Measurements from ENCODE around the gene COPA. TPM values are rescaled to one million over a fixed set of nuclear protein-coding genes. Genes with fewer than 3 reads are reported as not detected.

Gene COPA
- total RNA-seq, 1 donor from 2014 or later: 281 TPM

DNA sequence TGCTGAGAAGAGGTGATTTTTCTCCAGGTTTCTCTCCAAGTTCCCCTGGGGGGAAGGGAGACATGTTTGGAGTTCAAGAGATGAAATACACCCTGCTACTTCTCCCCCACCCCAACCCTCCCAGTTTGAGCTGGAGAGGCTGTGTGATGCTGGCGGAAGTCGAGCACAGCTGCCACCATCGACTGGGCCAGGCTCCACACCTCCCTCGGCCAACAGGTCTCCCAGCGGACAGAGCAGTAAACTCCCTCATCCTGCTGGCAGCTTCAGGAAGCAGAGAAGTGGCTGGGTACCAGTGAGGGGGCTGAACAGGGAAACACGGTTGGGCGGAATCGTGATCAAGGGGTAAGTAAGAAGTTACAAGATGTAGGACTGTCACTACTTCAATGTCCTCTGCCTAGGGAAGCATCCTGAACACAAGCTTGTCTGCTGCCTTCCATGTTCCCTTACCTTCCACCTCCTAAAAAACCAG, 17.2 kb upstream of the COPA start:
- Mint-ChIP-seq H3K27ac (ENCODE audit: unreplicated experiment) (no peak overlapping the region), H3K4me1 (ENCODE audit: low read depth, unreplicated experiment) (peaks cover 18% of the 10 kb centered on the region), H3K4me3 (ENCODE audit: unreplicated experiment) (no peak overlapping the region), H3K36me3 (ENCODE audit: low read depth, unreplicated experiment) (peaks cover 35% of the 10 kb centered on the region), H3K9me3 (ENCODE audit: unreplicated experiment) (no peaks in the 10 kb centered on the region), H3K27me3 (ENCODE audit: low read depth, unreplicated experiment) (peaks cover 2% of the 10 kb centered on the region)
- Histone ChIP-seq H3K4me1 (ENCODE audit: insufficient read depth, low read length) (no peaks in the 10 kb centered on the region), H4K20me1 (ENCODE audit: insufficient read depth, low read length) (peaks cover 11% of the 10 kb centered on the region), H3K4me3 (ENCODE audit: insufficient read depth, low read depth, low read length) (no peak overlapping the region), H3K9ac (ENCODE audit: low read length) (no peak overlapping the region), H3K4me2 (ENCODE audit: low read length) (no peak overlapping the region), H3K36me3 (ENCODE audit: insufficient read depth, low read length) (peaks cover 13% of the 10 kb centered on the region), H3K79me2 (ENCODE audit: insufficient read depth, low read length) (no peaks in the 10 kb centered on the region), H3K27ac (ENCODE audit: low read depth, low read length) (no peak overlapping the region), H3K27me3 (ENCODE audit: insufficient read depth, low read length) (no peaks in the 10 kb centered on the region), H2AFZ (ENCODE audit: low read depth, low read length) (no peak overlapping the region), H3K9me3 (ENCODE audit: insufficient read depth, low read depth, low read length) (no peaks in the 10 kb centered on the region)
- DNase-seq (ENCODE audit: low read depth) (no peak), FAIRE-seq (no peak)
- no peak for TF ChIP-seq EZH2 (IDR thresholded peaks at IDR 0.05; ENCODE audit: insufficient read depth, low read length)
- TF ChIP-seq, protein P1, sequence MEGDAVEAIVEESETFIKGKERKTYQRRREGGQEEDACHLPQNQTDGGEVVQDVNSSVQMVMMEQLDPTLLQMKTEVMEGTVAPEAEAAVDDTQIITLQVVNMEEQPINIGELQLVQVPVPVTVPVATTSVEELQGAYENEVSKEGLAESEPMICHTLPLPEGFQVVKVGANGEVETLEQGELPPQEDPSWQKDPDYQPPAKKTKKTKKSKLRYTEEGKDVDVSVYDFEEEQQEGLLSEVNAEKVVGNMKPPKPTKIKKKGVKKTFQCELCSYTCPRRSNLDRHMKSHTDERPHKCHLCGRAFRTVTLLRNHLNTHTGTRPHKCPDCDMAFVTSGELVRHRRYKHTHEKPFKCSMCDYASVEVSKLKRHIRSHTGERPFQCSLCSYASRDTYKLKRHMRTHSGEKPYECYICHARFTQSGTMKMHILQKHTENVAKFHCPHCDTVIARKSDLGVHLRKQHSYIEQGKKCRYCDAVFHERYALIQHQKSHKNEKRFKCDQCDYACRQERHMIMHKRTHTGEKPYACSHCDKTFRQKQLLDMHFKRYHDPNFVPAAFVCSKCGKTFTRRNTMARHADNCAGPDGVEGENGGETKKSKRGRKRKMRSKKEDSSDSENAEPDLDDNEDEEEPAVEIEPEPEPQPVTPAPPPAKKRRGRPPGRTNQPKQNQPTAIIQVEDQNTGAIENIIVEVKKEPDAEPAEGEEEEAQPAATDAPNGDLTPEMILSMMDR (IDR thresholded peaks at IDR 0.05; ENCODE audit: insufficient read depth, low read depth, low read length): no peak

DNA sequence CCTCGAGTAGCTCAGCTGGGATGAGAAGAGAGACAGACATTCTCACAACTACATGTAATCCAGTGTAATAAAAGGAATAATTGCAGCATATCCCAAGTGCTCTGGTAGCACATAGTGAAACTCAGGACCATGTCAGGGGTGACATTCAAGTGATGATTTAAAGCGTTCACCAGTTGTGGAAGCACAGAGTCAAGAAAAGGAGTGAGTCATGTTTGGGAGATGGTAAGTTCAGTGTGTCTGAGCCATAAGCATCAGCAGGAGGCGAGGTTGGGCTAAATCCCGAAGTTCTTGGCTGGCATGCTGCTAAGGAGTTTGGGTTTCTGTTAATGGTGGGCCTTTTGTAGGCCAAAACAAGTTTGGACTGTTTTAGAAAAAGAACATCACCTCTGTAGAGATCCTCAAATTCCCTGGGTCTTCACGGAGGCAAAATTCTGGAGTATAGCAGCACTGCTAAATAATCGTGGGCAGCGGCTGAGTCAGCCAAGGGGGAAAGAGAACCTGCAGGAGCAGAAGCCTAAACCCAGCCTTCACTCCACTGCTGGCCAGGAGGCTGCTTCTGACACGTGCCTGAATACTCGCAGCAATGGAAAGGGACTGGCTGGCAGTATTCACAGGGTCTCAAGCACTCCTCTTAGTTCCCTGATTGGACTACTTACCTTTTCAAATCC, 16.6 kb upstream of the COPA start:
- peaks cover 11% of the 10 kb centered on the region for H4K20me1 ChIP-seq (ENCODE audit: insufficient read depth, low read length)
- no peak for FAIRE-seq
- H3K27ac ChIP-seq (ENCODE audit: low read depth, low read length): no peak overlapping the region
- no peaks in the 10 kb centered on the region for H3K9me3 ChIP-seq (ENCODE audit: insufficient read depth, low read depth, low read length)
- H3K36me3 ChIP-seq (ENCODE audit: insufficient read depth, low read length): peaks cover 17% of the 10 kb centered on the region
- H3K27me3 Mint-ChIP-seq (ENCODE audit: low read depth, unreplicated experiment): peaks cover 2% of the 10 kb centered on the region
- TF ChIP-seq, protein P1 (IDR thresholded peaks at IDR 0.05; ENCODE audit: insufficient read depth, low read depth, low read length): no peak
- TF ChIP-seq EZH2 (IDR thresholded peaks at IDR 0.05; ENCODE audit: insufficient read depth, low read length): no peak
- H3K27me3 ChIP-seq (ENCODE audit: insufficient read depth, low read length): no peaks in the 10 kb centered on the region
- H3K4me3 ChIP-seq (ENCODE audit: insufficient read depth, low read depth, low read length): no peak overlapping the region
- H3K79me2 ChIP-seq (ENCODE audit: insufficient read depth, low read length): no peaks in the 10 kb centered on the region
- H3K36me3 Mint-ChIP-seq (ENCODE audit: low read depth, unreplicated experiment): peaks cover 39% of the 10 kb centered on the region
- no peaks in the 10 kb centered on the region for H3K9me3 Mint-ChIP-seq (ENCODE audit: unreplicated experiment)
- H3K27ac Mint-ChIP-seq (ENCODE audit: unreplicated experiment): no peak overlapping the region
- H3K4me2 ChIP-seq (ENCODE audit: low read length): no peak overlapping the region
- H3K4me1 Mint-ChIP-seq (ENCODE audit: low read depth, unreplicated experiment): peaks cover 18% of the 10 kb centered on the region
- no peak overlapping the region for H3K4me3 Mint-ChIP-seq (ENCODE audit: unreplicated experiment)
- H3K9ac ChIP-seq (ENCODE audit: low read length): no peak overlapping the region
- DNase-seq (ENCODE audit: low read depth): peak; percentile 10
- no peaks in the 10 kb centered on the region for H3K4me1 ChIP-seq (ENCODE audit: insufficient read depth, low read length)
- H2AFZ ChIP-seq (ENCODE audit: low read depth, low read length): no peak overlapping the region

DNA sequence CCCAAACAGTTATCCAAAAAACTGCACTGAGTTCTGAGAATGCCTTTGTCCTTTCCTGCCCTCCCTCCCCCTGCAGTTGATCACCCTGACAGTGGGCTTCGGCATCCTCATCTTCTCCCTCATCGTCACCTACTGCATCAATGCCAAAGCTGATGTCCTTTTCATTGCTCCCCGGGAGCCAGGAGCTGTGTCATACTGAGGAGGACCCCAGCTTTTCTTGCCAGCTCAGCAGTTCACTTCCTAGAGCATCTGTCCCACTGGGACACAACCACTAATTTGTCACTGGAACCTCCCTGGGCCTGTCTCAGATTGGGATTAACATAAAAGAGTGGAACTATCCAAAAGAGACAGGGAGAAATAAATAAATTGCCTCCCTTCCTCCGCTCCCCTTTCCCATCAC, 15.0 kb upstream of the COPA start:
- H3K4me3 ChIP-seq (ENCODE audit: insufficient read depth, low read depth, low read length): no peak overlapping the region
- H3K4me2 ChIP-seq (ENCODE audit: low read length): no peak overlapping the region
- no peaks in the 10 kb centered on the region for H3K4me1 ChIP-seq (ENCODE audit: insufficient read depth, low read length)
- no peak overlapping the region for H3K4me3 Mint-ChIP-seq (ENCODE audit: unreplicated experiment)
- no peaks in the 10 kb centered on the region for H3K27me3 ChIP-seq (ENCODE audit: insufficient read depth, low read length)
- DNase-seq (ENCODE audit: low read depth) (no peak), FAIRE-seq (no peak)
- no peak overlapping the region for H3K27ac ChIP-seq (ENCODE audit: low read depth, low read length)
- no peaks in the 10 kb centered on the region for H3K9me3 Mint-ChIP-seq (ENCODE audit: unreplicated experiment)
- no peaks in the 10 kb centered on the region for H3K9me3 ChIP-seq (ENCODE audit: insufficient read depth, low read depth, low read length)
- H2AFZ ChIP-seq (ENCODE audit: low read depth, low read length): no peak overlapping the region
- no peak overlapping the region for H3K9ac ChIP-seq (ENCODE audit: low read length)
- peaks cover 32% of the 10 kb centered on the region for H3K36me3 ChIP-seq (ENCODE audit: insufficient read depth, low read length)
- no peak overlapping the region for H3K27ac Mint-ChIP-seq (ENCODE audit: unreplicated experiment)
- H3K36me3 Mint-ChIP-seq (ENCODE audit: low read depth, unreplicated experiment): peaks cover 44% of the 10 kb centered on the region
- TF ChIP-seq EZH2 (IDR thresholded peaks at IDR 0.05; ENCODE audit: insufficient read depth, low read length): no peak
- TF ChIP-seq, protein P1 (IDR thresholded peaks at IDR 0.05; ENCODE audit: insufficient read depth, low read depth, low read length): no peak
- peaks cover 18% of the 10 kb centered on the region for H3K4me1 Mint-ChIP-seq (ENCODE audit: low read depth, unreplicated experiment)
- H3K27me3 Mint-ChIP-seq (ENCODE audit: low read depth, unreplicated experiment): no peaks in the 10 kb centered on the region
- H3K79me2 ChIP-seq (ENCODE audit: insufficient read depth, low read length): no peaks in the 10 kb centered on the region
- peaks cover 11% of the 10 kb centered on the region for H4K20me1 ChIP-seq (ENCODE audit: insufficient read depth, low read length)
